Activated naive CD8-positive, alpha-beta T cell (primary cell): ENCODE measurements around the gene NUDT1.

ENCODE experiments used
- H3K27ac Mint-ChIP-seq: one replicate; pipeline ENCODE4 v1.8.0; 2021; ENCODE audit warnings: mixed read lengths
- H3K27me3 Mint-ChIP-seq: one replicate; pipeline ENCODE4 v1.8.0; 2021; ENCODE audit warnings: mixed read lengths
- H3K36me3 Mint-ChIP-seq: one replicate; pipeline ENCODE4 v1.8.0; 2021; ENCODE audit warnings: mixed read lengths
- H3K4me1 Mint-ChIP-seq: one replicate; pipeline ENCODE4 v1.8.0; 2021; ENCODE audit warnings: low read depth, mixed read lengths
- H3K4me3 Mint-ChIP-seq: one replicate; pipeline ENCODE4 v1.8.0; 2021; ENCODE audit warnings: mild to moderate bottlenecking, mixed read lengths
- H3K9me3 Mint-ChIP-seq: one replicate; pipeline ENCODE4 v1.8.0; 2021; ENCODE audit warnings: low read depth, mixed read lengths

Gene NUDT1

GRCh38 chr7:2213551-2214215 lies 28.3 kb upstream of the NUDT1 start:
- Mint-ChIP-seq H3K4me3 (no peak overlapping the region), H3K4me1 (peaks cover 2% of the 10 kb centered on the region), H3K36me3 (peaks cover 14% of the 10 kb centered on the region), H3K27ac (no peak overlapping the region), H3K27me3 (no peaks in the 10 kb centered on the region), H3K9me3 (no peaks in the 10 kb centered on the region)

GRCh38 chr7:2214636-2215035 lies 27.4 kb upstream of the NUDT1 start:
- no peaks in the 10 kb centered on the region for H3K27me3 Mint-ChIP-seq
- H3K4me3 Mint-ChIP-seq: no peak overlapping the region
- no peaks in the 10 kb centered on the region for H3K9me3 Mint-ChIP-seq
- H3K27ac Mint-ChIP-seq: no peak overlapping the region
- peaks cover 2% of the 10 kb centered on the region for H3K4me1 Mint-ChIP-seq
- H3K36me3 Mint-ChIP-seq: peaks cover 11% of the 10 kb centered on the region

GRCh38 chr7:2215851-2216250 lies 26.2 kb upstream of the NUDT1 start:
- H3K36me3 Mint-ChIP-seq: peaks cover 11% of the 10 kb centered on the region
- H3K27ac Mint-ChIP-seq: no peak overlapping the region
- H3K4me1 Mint-ChIP-seq: peaks cover 2% of the 10 kb centered on the region
- H3K4me3 Mint-ChIP-seq: no peak overlapping the region
- no peaks in the 10 kb centered on the region for H3K27me3 Mint-ChIP-seq
- no peaks in the 10 kb centered on the region for H3K9me3 Mint-ChIP-seq

GRCh38 chr7:2217206-2217605 lies 24.8 kb upstream of the NUDT1 start:
- H3K27ac Mint-ChIP-seq: no peak overlapping the region

GRCh38 chr7:2217716-2218443 lies 24.1 kb upstream of the NUDT1 start:
- H3K9me3 Mint-ChIP-seq: no peaks in the 10 kb centered on the region
- no peak overlapping the region for H3K27ac Mint-ChIP-seq
- H3K4me1 Mint-ChIP-seq: peaks cover 2% of the 10 kb centered on the region
- H3K27me3 Mint-ChIP-seq: no peaks in the 10 kb centered on the region
- no peak overlapping the region for H3K4me3 Mint-ChIP-seq
- H3K36me3 Mint-ChIP-seq: peaks cover 7% of the 10 kb centered on the region

More at GRCh38 chr7:2217206-2217605, 24.8 kb upstream of the NUDT1 start:
- Mint-ChIP-seq H3K9me3 (no peaks in the 10 kb centered on the region), H3K4me3 (no peak overlapping the region), H3K36me3 (peaks cover 13% of the 10 kb centered on the region), H3K4me1 (peaks cover 2% of the 10 kb centered on the region), H3K27me3 (no peaks in the 10 kb centered on the region)

- Mint-ChIP-seq H3K27ac (no peak overlapping the region), H3K36me3 (peaks cover 7% of the 10 kb centered on the region), H3K27me3 (no peaks in the 10 kb centered on the region)
Measured at GRCh38 chr7:2218444-2218785, 23.6 kb upstream of the NUDT1 start.

GRCh38 chr7:2219136-2219535 lies 22.9 kb upstream of the NUDT1 start:
- Mint-ChIP-seq H3K9me3 (no peaks in the 10 kb centered on the region), H3K27me3 (no peaks in the 10 kb centered on the region), H3K4me3 (no peak overlapping the region), H3K27ac (no peak overlapping the region), H3K4me1 (no peaks in the 10 kb centered on the region), H3K36me3 (peaks cover 5% of the 10 kb centered on the region)

More at GRCh38 chr7:2218444-2218785, 23.6 kb upstream of the NUDT1 start:
- no peaks in the 10 kb centered on the region for H3K9me3 Mint-ChIP-seq
- H3K4me3 Mint-ChIP-seq: no peak overlapping the region
- peaks cover 2% of the 10 kb centered on the region for H3K4me1 Mint-ChIP-seq

GRCh38 chr7:2219606-2220005 lies 22.4 kb upstream of the NUDT1 start:
- peaks cover 5% of the 10 kb centered on the region for H3K36me3 Mint-ChIP-seq
- no peak overlapping the region for H3K4me3 Mint-ChIP-seq
- no peaks in the 10 kb centered on the region for H3K27me3 Mint-ChIP-seq

GRCh38 chr7:2220030-2220429 lies 22.0 kb upstream of the NUDT1 start:
- Mint-ChIP-seq H3K4me3 (no peak overlapping the region), H3K9me3 (no peaks in the 10 kb centered on the region), H3K4me1 (no peaks in the 10 kb centered on the region), H3K36me3 (peaks cover 5% of the 10 kb centered on the region), H3K27ac (no peak overlapping the region), H3K27me3 (no peaks in the 10 kb centered on the region)

More at GRCh38 chr7:2219606-2220005, 22.4 kb upstream of the NUDT1 start:
- Mint-ChIP-seq H3K27ac (no peak overlapping the region), H3K9me3 (no peaks in the 10 kb centered on the region), H3K4me1 (no peaks in the 10 kb centered on the region)

- H3K9me3 Mint-ChIP-seq: no peaks in the 10 kb centered on the region
- no peak overlapping the region for H3K4me3 Mint-ChIP-seq
- H3K27ac Mint-ChIP-seq: no peak overlapping the region
- peaks cover 5% of the 10 kb centered on the region for H3K36me3 Mint-ChIP-seq
- no peaks in the 10 kb centered on the region for H3K27me3 Mint-ChIP-seq
- no peaks in the 10 kb centered on the region for H3K4me1 Mint-ChIP-seq
Measured at GRCh38 chr7:2220506-2220905, 21.5 kb upstream of the NUDT1 start.

- Mint-ChIP-seq H3K27ac (no peak overlapping the region), H3K36me3 (peaks cover 6% of the 10 kb centered on the region)
Measured at GRCh38 chr7:2220954-2221353, 21.1 kb upstream of the NUDT1 start.

GRCh38 chr7:2222516-2222915 lies 19.5 kb upstream of the NUDT1 start:
- Mint-ChIP-seq H3K27ac (no peak overlapping the region), H3K4me1 (no peaks in the 10 kb centered on the region), H3K36me3 (peaks cover 4% of the 10 kb centered on the region), H3K9me3 (no peaks in the 10 kb centered on the region), H3K27me3 (no peaks in the 10 kb centered on the region), H3K4me3 (no peak overlapping the region)

More at GRCh38 chr7:2220954-2221353, 21.1 kb upstream of the NUDT1 start:
- Mint-ChIP-seq H3K4me1 (no peaks in the 10 kb centered on the region), H3K27me3 (no peaks in the 10 kb centered on the region), H3K4me3 (no peak overlapping the region), H3K9me3 (no peaks in the 10 kb centered on the region)

- no peak overlapping the region for H3K27ac Mint-ChIP-seq
- peaks cover 3% of the 10 kb centered on the region for H3K4me1 Mint-ChIP-seq
- H3K9me3 Mint-ChIP-seq: no peaks in the 10 kb centered on the region
- no peak overlapping the region for H3K4me3 Mint-ChIP-seq
- H3K36me3 Mint-ChIP-seq: peaks cover 4% of the 10 kb centered on the region
- no peaks in the 10 kb centered on the region for H3K27me3 Mint-ChIP-seq
Measured at GRCh38 chr7:2223321-2223720, 18.7 kb upstream of the NUDT1 start.

- Mint-ChIP-seq H3K36me3 (peaks cover 5% of the 10 kb centered on the region), H3K4me1 (peaks cover 8% of the 10 kb centered on the region), H3K4me3 (no peak overlapping the region), H3K27me3 (no peaks in the 10 kb centered on the region), H3K27ac (no peak overlapping the region), H3K9me3 (no peaks in the 10 kb centered on the region)
Measured at GRCh38 chr7:2224491-2224928, 17.5 kb upstream of the NUDT1 start.

- no peak overlapping the region for H3K4me3 Mint-ChIP-seq
- H3K27ac Mint-ChIP-seq: no peak overlapping the region
- peaks cover 11% of the 10 kb centered on the region for H3K4me1 Mint-ChIP-seq
- peaks cover 7% of the 10 kb centered on the region for H3K36me3 Mint-ChIP-seq
- no peaks in the 10 kb centered on the region for H3K27me3 Mint-ChIP-seq
- no peaks in the 10 kb centered on the region for H3K9me3 Mint-ChIP-seq
Measured at GRCh38 chr7:2224934-2225333, 17.1 kb upstream of the NUDT1 start.
